Measurements from ENCODE around the gene CLIC3. TPM values are rescaled to one million over a fixed set of nuclear protein-coding genes. Genes with fewer than 3 reads are reported as not detected.

The CLIC3 gene
- 0.28 and 0.55 TPM in 2 replicates for total RNA-seq (2014; rRNA removed; shearing (Covaris generic))

- Histone ChIP-seq H3K4me1 (peaks cover 18% of the 10 kb centered on the region; the same call in 1 of the 2 replicates), H3K4me3 (no peak within 1 kb of the TSS), H3K36me3 (peaks cover 3% of the 10 kb centered on the region; the same call in 1 of the 2 replicates), H3K27ac (no peak within 1 kb of the TSS), H3K9me3 (replicated peaks) (no peaks in the 10 kb centered on the region), H3K27me3 (no peaks in the 10 kb centered on the region)
- peak; percentile 62 to 65 for DNase-seq
Observed at GRCh38 chr9:136996361-136997292, at the start of gene CLIC3. TSS of gene CLIC3 (minus strand) at chr9:136996568. CDS start at chr9:136996543, 25 bp downstream.

DNA sequence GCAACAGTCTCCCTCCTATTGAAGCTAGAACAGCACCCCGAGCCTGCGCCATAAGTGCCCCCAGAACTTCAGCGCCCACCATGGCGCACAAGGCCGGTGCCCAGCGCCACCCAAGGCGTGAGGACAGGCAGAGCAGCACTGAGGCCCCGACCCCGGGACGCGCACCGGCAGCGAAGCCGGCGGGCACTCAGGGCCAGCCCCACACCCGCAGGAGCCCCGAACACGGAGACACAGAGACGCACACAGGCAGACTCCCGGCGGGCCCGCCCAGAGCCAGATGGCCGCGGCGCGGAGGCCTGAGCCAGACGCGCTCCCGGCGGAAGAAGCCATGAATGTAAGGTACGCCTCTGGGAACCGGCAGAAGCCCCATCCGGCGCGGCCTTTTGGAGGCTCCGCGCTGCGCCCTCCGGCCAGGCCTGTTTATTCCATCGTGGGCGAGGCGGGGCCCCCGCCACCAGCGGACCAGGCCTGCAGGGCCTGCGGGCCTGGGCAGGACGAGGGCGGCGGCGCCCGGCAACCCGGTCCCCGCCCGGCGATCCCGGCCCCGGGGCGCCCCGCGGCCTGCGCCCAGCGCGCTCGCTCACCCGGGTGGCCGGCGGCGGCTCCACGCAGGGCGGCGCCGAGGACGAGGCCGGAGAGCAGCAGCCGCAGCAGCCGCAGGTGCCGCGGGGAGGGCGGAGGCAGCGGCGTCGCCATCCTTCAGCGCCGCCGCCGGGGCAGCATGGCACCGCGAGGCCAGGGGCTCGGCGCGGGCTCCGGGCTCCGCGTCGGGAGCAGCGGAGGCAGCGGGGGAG is 49.1 kb upstream of the CLIC3 start:
- H3K9me3 ChIP-seq (replicated peaks): no peaks in the 10 kb centered on the region
- DNase-seq: peak; percentile 54 to 66
- H3K4me1 ChIP-seq: peaks cover 11% of the 10 kb centered on the region; the same call in 1 of the 2 replicates
- H3K27me3 ChIP-seq: peaks cover 37% of the 10 kb centered on the region
- H3K36me3 ChIP-seq: no peaks in the 10 kb centered on the region
- H3K4me3 ChIP-seq: peak overlapping the region; percentile 41
- H3K27ac ChIP-seq: no peak overlapping the region

DNA sequence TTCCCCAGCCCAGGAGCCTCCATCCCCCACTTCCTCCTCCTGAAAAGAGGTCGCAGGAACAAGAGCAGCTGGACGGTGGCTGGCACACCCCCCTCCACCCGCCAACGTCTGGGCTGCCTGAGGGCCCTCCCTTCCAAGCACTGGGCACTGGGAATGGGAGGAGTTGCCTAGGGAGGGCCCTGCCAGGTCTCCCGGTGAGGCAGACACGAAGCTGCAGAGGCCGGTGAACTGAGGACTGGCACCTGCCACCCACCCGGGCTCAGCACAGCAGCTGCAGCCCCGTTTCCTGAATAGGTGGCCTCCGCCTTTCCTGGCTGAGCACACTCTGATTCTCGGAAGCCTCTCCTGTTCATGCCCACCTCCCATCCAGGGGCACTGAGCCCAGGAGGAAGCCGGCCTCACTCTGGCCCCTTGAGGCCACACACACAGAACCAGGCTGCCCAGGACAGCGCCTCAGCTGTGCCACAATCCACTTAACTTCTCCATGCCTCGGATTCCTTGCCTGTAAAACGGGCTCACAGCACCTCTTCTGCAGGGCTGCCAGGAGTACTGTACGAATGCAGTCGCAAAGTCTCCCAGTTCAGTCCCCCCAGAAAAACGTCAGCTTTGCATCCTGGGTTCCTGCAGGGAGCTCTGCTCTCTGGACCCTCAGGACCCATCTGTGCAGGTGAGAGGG is 48.3 kb upstream of the CLIC3 start:
- Histone ChIP-seq H3K4me3 (no peak overlapping the region), H3K36me3 (no peaks in the 10 kb centered on the region), H3K27ac (no peak overlapping the region), H3K4me1 (peaks cover 11% of the 10 kb centered on the region; the same call in 1 of the 2 replicates), H3K27me3 (peaks cover 38% of the 10 kb centered on the region), H3K9me3 (replicated peaks) (no peaks in the 10 kb centered on the region)
- DNase-seq: no peak

DNA sequence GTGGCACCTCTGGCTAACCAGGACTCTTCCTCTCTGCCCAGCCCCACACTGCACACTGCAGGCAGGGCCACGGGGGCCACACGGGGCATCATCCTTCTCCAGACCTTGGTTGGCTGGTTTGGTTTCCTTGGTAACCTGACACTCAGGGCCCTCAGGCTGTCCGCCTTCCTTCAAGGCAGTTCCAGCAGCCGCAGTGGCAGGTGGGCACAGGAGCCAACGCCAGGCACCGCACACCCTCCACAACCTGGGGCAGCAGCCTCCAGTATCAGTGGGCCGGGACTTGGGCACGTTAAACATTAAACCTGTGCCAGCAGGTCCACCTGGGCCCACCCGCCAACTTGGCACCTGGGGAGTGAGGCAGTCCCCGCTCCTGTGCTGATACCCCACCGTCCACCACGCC is 47.7 kb upstream of the CLIC3 start:
- Histone ChIP-seq H3K36me3 (no peaks in the 10 kb centered on the region), H3K4me3 (no peak overlapping the region), H3K27ac (no peak overlapping the region), H3K9me3 (replicated peaks) (no peaks in the 10 kb centered on the region), H3K4me1 (peaks cover 11% of the 10 kb centered on the region; the same call in 1 of the 2 replicates), H3K27me3 (peaks cover 38% of the 10 kb centered on the region)
- DNase-seq: no peak

- DNase-seq: no peak
- peaks cover 38% of the 10 kb centered on the region for H3K27me3 ChIP-seq
- H3K9me3 ChIP-seq (replicated peaks): no peaks in the 10 kb centered on the region
- no peak overlapping the region for H3K4me3 ChIP-seq
- H3K4me1 ChIP-seq: peaks cover 11% of the 10 kb centered on the region; the same call in 1 of the 2 replicates
- H3K36me3 ChIP-seq: no peaks in the 10 kb centered on the region
- H3K27ac ChIP-seq: no peak overlapping the region
Observed at GRCh38 chr9:137042751-137043727, 46.7 kb upstream of the CLIC3 start.

DNA sequence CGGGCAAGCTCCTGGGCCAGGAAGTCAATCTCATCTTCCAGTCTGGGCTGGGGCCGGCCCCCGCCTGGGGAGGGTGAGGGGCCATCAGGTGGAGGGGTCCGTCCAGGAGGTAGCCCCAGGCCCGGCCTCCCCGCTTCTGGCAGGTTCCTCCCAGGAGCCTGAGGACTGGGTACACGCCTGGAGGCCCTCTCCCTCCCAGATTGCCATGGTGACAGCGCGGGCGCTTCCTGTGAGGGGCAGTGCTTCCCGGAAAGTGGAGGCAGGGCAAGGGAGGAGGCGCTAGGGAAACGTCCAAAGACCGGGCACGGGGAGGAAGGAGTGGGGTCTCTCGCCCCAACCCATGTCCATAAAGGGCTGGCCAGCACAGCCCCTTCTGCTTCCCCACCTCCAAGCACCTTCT is 44.8 kb upstream of the CLIC3 start:
- Histone ChIP-seq H3K27me3 (peaks cover 35% of the 10 kb centered on the region), H3K4me1 (peaks cover 9% of the 10 kb centered on the region; the same call in 1 of the 2 replicates), H3K9me3 (replicated peaks) (no peaks in the 10 kb centered on the region), H3K36me3 (no peaks in the 10 kb centered on the region), H3K27ac (no peak overlapping the region), H3K4me3 (no peak overlapping the region)
- DNase-seq: no peak

- Histone ChIP-seq H3K4me1 (peaks cover 9% of the 10 kb centered on the region; the same call in 1 of the 2 replicates), H3K27ac (no peak overlapping the region), H3K27me3 (peaks cover 33% of the 10 kb centered on the region), H3K9me3 (replicated peaks) (no peaks in the 10 kb centered on the region), H3K4me3 (no peak overlapping the region), H3K36me3 (no peaks in the 10 kb centered on the region)
- DNase-seq: no peak
Observed at GRCh38 chr9:137040568-137040967, 44.2 kb upstream of the CLIC3 start.

GRCh38 chr9:137039611-137040366 is 43.4 kb upstream of the CLIC3 start:
- H3K4me1 ChIP-seq: peaks cover 9% of the 10 kb centered on the region; the same call in 1 of the 2 replicates
- H3K27me3 ChIP-seq: peaks cover 26% of the 10 kb centered on the region
- no peaks in the 10 kb centered on the region for H3K36me3 ChIP-seq
- no peak overlapping the region for H3K4me3 ChIP-seq
- no peak overlapping the region for H3K27ac ChIP-seq
- no peaks in the 10 kb centered on the region for H3K9me3 ChIP-seq (replicated peaks)
- no peak for DNase-seq

DNA sequence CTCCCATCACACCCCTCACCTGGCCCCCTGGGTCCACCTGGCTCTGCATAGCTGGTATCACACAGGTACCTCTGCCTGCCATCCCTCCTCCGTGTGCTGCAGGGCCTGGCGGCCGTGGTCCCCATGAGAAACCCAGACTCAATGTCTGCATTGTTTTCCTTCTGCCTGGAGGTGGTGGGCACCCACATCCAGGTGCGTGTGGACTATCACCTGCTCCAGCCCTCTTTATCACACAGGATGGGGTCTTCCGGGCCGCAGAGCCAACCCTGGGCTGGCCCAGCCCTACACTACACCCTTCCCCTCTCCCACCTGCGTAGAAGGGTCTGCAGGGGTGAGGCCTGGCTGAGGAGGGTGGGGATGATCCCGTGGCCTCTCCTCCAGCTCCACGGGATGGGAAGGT is 42.5 kb upstream of the CLIC3 start:
- no peaks in the 10 kb centered on the region for H3K9me3 ChIP-seq (replicated peaks)
- H3K4me1 ChIP-seq: peaks cover 2% of the 10 kb centered on the region; the same call in 1 of the 2 replicates
- DNase-seq: no peak
- H3K4me3 ChIP-seq: no peak overlapping the region
- no peak overlapping the region for H3K27ac ChIP-seq
- H3K27me3 ChIP-seq: peaks cover 18% of the 10 kb centered on the region
- no peaks in the 10 kb centered on the region for H3K36me3 ChIP-seq

DNA sequence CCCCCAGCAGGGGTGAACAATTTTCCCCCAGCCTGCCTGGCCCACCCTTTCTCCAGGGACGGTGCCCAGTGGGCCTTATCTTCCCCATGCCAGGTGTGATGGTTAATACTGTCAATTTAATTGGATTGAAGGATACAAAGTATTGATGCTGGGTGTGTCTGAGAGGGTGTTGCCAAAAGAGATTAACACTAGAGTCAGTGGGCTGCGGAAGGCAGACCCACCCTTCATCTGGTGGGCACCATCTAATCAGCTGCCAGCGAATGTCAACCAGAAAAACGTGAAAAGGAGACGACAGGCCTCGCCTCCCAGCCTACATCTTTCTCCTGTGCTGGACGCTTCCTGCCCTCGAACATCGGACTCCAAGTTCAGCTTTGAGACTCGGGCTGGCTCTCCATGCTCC is 41.1 kb upstream of the CLIC3 start:
- Histone ChIP-seq H3K4me3 (no peak overlapping the region), H3K27me3 (peaks cover 11% of the 10 kb centered on the region), H3K27ac (no peak overlapping the region), H3K36me3 (no peaks in the 10 kb centered on the region), H3K9me3 (replicated peaks) (no peaks in the 10 kb centered on the region), H3K4me1 (no peaks in the 10 kb centered on the region)
- DNase-seq: no peak

GRCh38 chr9:137037035-137037434 is 40.7 kb upstream of the CLIC3 start:
- H3K27ac ChIP-seq: no peak overlapping the region
- H3K27me3 ChIP-seq: peaks cover 14% of the 10 kb centered on the region

GRCh38 chr9:137035937-137036336 is 39.6 kb upstream of the CLIC3 start:
- Histone ChIP-seq H3K4me1 (no peaks in the 10 kb centered on the region), H3K9me3 (replicated peaks) (no peaks in the 10 kb centered on the region), H3K27ac (no peak overlapping the region), H3K36me3 (no peaks in the 10 kb centered on the region), H3K4me3 (no peak overlapping the region), H3K27me3 (peaks cover 10% of the 10 kb centered on the region; the same call in 1 of the 2 replicates)
- DNase-seq: no peak

More at GRCh38 chr9:137037035-137037434, 40.7 kb upstream of the CLIC3 start:
- Histone ChIP-seq H3K4me3 (no peak overlapping the region), H3K9me3 (replicated peaks) (no peaks in the 10 kb centered on the region), H3K4me1 (no peaks in the 10 kb centered on the region), H3K36me3 (no peaks in the 10 kb centered on the region)
- DNase-seq: no peak

GRCh38 chr9:137035507-137035834 is 39.1 kb upstream of the CLIC3 start:
- no peaks in the 10 kb centered on the region for H3K4me1 ChIP-seq
- peaks cover 6% of the 10 kb centered on the region; the same call in 1 of the 2 replicates for H3K27me3 ChIP-seq
- H3K4me3 ChIP-seq: no peak overlapping the region
- no peaks in the 10 kb centered on the region for H3K9me3 ChIP-seq (replicated peaks)
- H3K36me3 ChIP-seq: no peaks in the 10 kb centered on the region
- H3K27ac ChIP-seq: no peak overlapping the region
- DNase-seq: no peak
